RWPE2 (cell line): ENCODE data around the gene IBTK.
"Not testable (repeated sequence)": the region's sequence is repeated elsewhere in the genome, so short reads cannot be mapped to it uniquely, and the experiment has no call there.

ENCODE experiments used
- ATAC-seq: fragments of 200-7000 bp; cut with Tn5 transposase; 3 replicates; pipeline ENCODE4 v1.9.1; 2021; ENCODE audit warnings: low read depth
- DNase-seq: peaks from one replicate; pipeline ENCODE4 v3.0.0-alpha.2; 2020; ENCODE audit warnings: low spot score
- H3K27ac ChIP-seq: fragments of 450-650 bp; 2 replicates; pipeline ENCODE4 v1.5.1; 2017; ENCODE audit warnings: mild to moderate bottlenecking; ENCODE audit not compliant: poor library complexity, severe bottlenecking
- H3K27me3 ChIP-seq: fragments of 250-450 bp; sonication (Bioruptor Pico); 2 replicates; pipeline ENCODE4 v1.5.1; 2021; ENCODE audit warnings: mild to moderate bottlenecking, moderate library complexity; ENCODE audit not compliant: insufficient read depth, poor library complexity, severe bottlenecking
- H3K36me3 ChIP-seq: fragments of 250-450 bp; sonication (Bioruptor Pico); 2 replicates; pipeline ENCODE4 v1.5.1; 2020; ENCODE audit warnings: low read depth, mild to moderate bottlenecking, moderate library complexity
- H3K4me1 ChIP-seq: fragments of 250-450 bp; sonication (Bioruptor Pico); 2 replicates; pipeline ENCODE4 v1.5.1; 2021; ENCODE audit warnings: mild to moderate bottlenecking, moderate library complexity; ENCODE audit not compliant: insufficient read depth, poor library complexity, severe bottlenecking
- H3K4me3 ChIP-seq: fragments of 250-450 bp; sonication (Bioruptor Pico); 2 replicates; pipeline ENCODE4 v1.5.1; 2021; ENCODE audit warnings: mild to moderate bottlenecking, moderate library complexity; ENCODE audit not compliant: severe bottlenecking
- H3K9me3 ChIP-seq: fragments of 250-450 bp; sonication (Bioruptor Pico); 2 replicates; pipeline ENCODE4 v1.5.1; 2021; ENCODE audit warnings: mild to moderate bottlenecking, moderate library complexity; ENCODE audit not compliant: severe bottlenecking
- CTCF ChIP-seq: fragments of 450-650 bp; IDR thresholded peaks from one replicate; pipeline ENCODE4 v1.5.1; 2017; ENCODE audit warnings: mild to moderate bottlenecking, moderate library complexity; ENCODE audit not compliant: poor library complexity, severe bottlenecking

Gene IBTK

GRCh38 chr6:82208913-82209312 is 38.6 kb downstream of the IBTK start:
- DNase-seq (no peak), ATAC-seq (no peak)
- Histone ChIP-seq H3K4me1 (no peaks in the 10 kb centered on the region), H3K4me3 (no peak overlapping the region), H3K27ac (no peak overlapping the region), H3K9me3 (no peaks in the 10 kb centered on the region), H3K27me3 (no peaks in the 10 kb centered on the region), H3K36me3 (peaks cover 98% of the 10 kb centered on the region)
- TF ChIP-seq CTCF = no peak

- Histone ChIP-seq H3K4me3 (no peak overlapping the region), H3K27ac (no peak overlapping the region), H3K9me3 (no peaks in the 10 kb centered on the region), H3K36me3 (peaks cover 100% of the 10 kb centered on the region), H3K4me1 (no peaks in the 10 kb centered on the region), H3K27me3 (no peaks in the 10 kb centered on the region)
- DNase-seq (no peak), ATAC-seq (no peak)
- TF ChIP-seq CTCF = no peak
These were observed 41.6 kb downstream of the IBTK start for GRCh38 chr6:82205930-82206392.

GRCh38 chr6:82204020-82204419 is 43.5 kb downstream of the IBTK start:
- Histone ChIP-seq H3K27me3 (no peaks in the 10 kb centered on the region), H3K4me3 (no peak overlapping the region), H3K4me1 (no peaks in the 10 kb centered on the region), H3K27ac (no peak overlapping the region), H3K9me3 (no peaks in the 10 kb centered on the region), H3K36me3 (peaks cover 100% of the 10 kb centered on the region)
- ATAC-seq (no peak), DNase-seq (no peak)
- no peak for TF ChIP-seq CTCF

- DNase-seq = no peak
- TF ChIP-seq CTCF = no peak
- H3K27me3 ChIP-seq = no peaks in the 10 kb centered on the region
- H3K4me3 ChIP-seq = no peak overlapping the region
- peaks cover 100% of the 10 kb centered on the region for H3K36me3 ChIP-seq
- ATAC-seq = no peak
- H3K4me1 ChIP-seq = no peaks in the 10 kb centered on the region
- no peaks in the 10 kb centered on the region for H3K9me3 ChIP-seq
- H3K27ac ChIP-seq = no peak overlapping the region
These were observed 49.8 kb downstream of the IBTK start for GRCh38 chr6:82197784-82198183.

GRCh38 chr6:82197245-82197644 is 50.3 kb downstream of the IBTK start:
- not testable (repeated sequence) for H3K27ac ChIP-seq, H3K27me3 ChIP-seq, DNase-seq, ATAC-seq, H3K9me3 ChIP-seq, H3K4me1 ChIP-seq, H3K4me3 ChIP-seq
- H3K36me3 ChIP-seq = peaks cover 97% of the 10 kb centered on the region
